ENCODE results near the gene ASIC2.

GRCh38 chr17:33007186-33007585, 285.9 kb downstream of the ASIC2 start:
- TF ChIP-seq REST (IDR thresholded peaks at IDR 0.05; ENCODE audit: insufficient replicate concordance, low read depth) (no peak), POLR2AphosphoS5 (IDR thresholded peaks at IDR 0.05; ENCODE audit: low read depth) (no peak), GABPA (IDR thresholded peaks at IDR 0.05; ENCODE audit: low read depth) (no peak), SPI1 (IDR thresholded peaks at IDR 0.05; ENCODE audit: borderline replicate concordance, low read depth) (no peak)
- TF ChIP-seq, protein P1, sequence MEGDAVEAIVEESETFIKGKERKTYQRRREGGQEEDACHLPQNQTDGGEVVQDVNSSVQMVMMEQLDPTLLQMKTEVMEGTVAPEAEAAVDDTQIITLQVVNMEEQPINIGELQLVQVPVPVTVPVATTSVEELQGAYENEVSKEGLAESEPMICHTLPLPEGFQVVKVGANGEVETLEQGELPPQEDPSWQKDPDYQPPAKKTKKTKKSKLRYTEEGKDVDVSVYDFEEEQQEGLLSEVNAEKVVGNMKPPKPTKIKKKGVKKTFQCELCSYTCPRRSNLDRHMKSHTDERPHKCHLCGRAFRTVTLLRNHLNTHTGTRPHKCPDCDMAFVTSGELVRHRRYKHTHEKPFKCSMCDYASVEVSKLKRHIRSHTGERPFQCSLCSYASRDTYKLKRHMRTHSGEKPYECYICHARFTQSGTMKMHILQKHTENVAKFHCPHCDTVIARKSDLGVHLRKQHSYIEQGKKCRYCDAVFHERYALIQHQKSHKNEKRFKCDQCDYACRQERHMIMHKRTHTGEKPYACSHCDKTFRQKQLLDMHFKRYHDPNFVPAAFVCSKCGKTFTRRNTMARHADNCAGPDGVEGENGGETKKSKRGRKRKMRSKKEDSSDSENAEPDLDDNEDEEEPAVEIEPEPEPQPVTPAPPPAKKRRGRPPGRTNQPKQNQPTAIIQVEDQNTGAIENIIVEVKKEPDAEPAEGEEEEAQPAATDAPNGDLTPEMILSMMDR (IDR thresholded peaks at IDR 0.05; ENCODE audit: insufficient read depth, low read length), result no peak

All from HL-60 (cell line).